Stimulated activated naive CD4-positive, alpha-beta T cell (primary cell): ENCODE data around the gene AUTS2.
A peak's percentile ranks its signal among the peaks of the same experiment; 100 is the strongest.

Source experiments
- DNase-seq, 6 experiments: peaks; one replicate each; lab custom pipeline; 2025; lab: John Stamatoyannopoulos, UW

AUTS2 gene

DNA sequence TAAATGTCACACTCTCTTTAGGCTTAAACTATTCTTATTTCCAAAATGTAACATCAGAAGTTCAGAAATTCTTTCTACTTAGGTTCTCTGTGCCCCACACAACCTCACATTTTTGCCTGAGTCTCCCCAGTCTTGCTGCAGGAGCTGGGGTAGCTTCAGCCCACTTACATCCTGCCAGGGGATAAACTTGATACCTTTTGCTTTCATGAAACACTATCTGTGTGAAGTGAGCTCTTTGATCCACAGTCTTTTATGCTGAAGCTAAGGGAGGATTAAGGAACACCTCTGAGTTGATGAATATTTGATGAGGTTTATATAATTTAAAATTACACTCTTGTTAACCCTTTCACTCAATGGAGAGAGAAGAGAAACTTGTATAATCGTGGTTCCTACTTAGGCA lies 341.0 kb downstream of the AUTS2 start:
- DNase-seq, result no peak

- DNase-seq, result no peak
Measured at GRCh38 chr7:69941077-69941651, 342.9 kb downstream of the AUTS2 start.

- no peak for DNase-seq
Measured at GRCh38 chr7:69942573-69942972, 344.3 kb downstream of the AUTS2 start.

DNA sequence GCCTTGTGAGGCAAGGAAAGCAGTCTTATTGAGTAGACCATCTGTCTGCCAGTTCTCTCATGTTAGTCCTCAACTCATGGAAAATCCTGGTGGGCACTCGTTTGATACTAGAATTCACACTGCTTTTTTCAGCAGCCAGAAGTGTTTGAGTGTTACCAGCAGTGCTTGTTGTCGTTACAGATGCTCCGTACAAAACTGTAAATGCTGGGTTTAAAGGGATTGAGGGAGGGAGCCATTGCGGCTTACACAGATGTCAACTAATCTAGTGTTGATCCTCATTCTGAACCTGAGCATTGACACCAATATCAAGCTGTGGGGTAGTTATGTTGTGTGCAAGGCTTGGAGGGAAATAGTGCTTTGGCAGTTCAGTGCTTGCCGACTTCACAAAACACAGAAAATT lies 348.6 kb downstream of the AUTS2 start:
- DNase-seq, result no peak

- DNase-seq, result peak in 1 of 6 experiments; percentile 3
Measured at GRCh38 chr7:69947998-69948397, 349.7 kb downstream of the AUTS2 start.

DNA sequence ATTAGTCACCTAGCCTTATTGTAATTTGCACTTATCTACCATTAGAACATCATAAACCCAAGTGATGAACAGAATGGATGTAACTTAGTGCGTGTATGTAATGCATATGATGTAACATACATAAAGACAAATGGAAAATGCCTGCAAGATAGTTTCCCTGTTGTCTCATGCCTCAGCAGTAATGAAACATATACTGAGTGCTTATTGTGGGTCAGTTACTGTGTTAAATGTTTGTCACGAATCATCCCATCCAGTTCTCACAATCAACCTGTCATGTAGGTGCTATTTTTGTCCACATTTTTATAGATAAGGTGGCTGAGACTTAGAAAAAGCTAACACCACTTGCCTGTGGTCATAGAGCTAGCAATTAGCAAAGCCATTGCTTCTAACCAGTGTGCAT lies 350.8 kb downstream of the AUTS2 start:
- no peak for DNase-seq

DNA sequence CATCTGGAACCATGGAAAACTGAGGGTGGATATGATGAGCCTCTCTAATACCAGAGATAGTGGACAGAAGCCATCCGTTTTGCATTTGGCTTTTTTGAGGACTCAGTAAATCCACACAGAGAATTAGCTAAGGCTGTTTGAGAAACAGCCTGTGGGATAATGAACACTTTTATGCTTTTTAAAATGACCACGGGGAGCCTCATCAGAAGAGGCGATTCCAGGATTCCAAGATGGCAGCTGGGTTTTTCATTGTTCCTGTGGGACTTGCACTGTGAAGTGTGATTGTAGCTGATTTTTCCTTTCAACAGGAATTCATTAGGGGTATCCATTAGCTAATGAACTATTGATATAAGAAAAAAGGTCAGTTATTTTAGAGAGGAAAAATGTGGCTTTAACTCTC lies 353.2 kb downstream of the AUTS2 start:
- DNase-seq, result no peak

DNA sequence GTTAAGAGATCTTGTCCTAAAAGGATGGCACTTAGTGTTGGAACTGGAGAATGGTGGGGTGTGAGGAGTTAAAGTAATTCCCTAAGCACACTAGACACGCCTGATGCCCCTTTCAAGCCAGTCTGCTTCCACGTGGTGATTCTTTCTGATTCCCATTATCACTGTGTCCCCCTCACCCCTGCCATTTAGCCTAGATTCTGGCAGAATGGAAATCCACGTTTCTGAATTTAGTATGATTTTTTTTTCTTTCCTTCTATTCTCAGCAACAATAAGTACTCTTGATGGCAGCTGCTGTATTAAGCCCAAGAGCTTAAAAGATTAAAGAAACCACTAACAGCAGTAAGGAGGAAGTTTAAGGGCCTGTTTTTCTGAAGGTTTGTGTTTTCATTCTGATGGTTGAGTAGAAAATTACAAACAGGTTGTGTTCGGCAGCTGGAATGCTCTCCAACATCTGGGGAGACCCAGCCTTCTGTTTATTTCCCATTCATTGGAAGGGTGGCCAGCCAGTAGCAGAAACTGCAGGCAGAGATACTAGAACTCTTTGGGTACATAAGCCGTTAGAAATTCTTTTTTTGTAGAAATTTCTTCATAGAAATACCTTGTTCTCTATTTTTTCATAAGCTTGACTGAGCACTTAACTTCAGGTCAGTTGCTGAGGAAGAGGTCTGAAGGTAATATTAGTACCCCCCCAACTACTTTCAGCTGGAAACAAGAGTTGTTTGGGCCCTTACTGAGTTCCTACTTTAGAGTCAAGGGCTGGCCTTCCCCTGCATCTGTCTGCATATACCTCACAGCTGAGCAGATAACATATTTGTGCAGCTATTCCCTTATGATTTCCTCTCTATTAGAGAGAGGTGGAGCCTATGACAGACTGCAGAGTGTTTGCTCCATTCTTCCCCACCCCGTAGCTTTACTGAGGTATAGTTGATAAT lies 355.1 kb downstream of the AUTS2 start:
- peak in 2 of 6 experiments; percentile 5 to 14 for DNase-seq

DNA sequence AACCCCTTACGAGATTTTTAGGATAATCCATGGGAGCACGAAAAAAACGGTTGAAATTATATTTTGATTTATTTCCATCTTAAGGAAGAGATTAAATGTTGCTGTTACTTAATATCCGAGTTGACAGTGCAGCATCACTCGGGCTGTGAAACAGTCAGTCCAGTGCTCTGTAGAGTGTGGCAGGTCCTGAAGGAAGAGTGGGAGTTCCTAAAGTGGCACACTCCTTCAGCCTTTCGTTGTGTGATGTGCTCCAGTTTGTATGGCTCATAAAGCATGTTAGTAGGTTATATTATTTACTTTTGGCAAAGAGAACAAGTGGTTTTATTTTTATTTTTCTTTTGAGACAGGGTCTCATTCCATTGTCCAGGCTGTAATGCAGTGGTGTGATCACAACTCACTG lies 358.3 kb downstream of the AUTS2 start:
- no peak for DNase-seq

- DNase-seq, result no peak
Measured at GRCh38 chr7:69957661-69958060, 359.4 kb downstream of the AUTS2 start.

DNA sequence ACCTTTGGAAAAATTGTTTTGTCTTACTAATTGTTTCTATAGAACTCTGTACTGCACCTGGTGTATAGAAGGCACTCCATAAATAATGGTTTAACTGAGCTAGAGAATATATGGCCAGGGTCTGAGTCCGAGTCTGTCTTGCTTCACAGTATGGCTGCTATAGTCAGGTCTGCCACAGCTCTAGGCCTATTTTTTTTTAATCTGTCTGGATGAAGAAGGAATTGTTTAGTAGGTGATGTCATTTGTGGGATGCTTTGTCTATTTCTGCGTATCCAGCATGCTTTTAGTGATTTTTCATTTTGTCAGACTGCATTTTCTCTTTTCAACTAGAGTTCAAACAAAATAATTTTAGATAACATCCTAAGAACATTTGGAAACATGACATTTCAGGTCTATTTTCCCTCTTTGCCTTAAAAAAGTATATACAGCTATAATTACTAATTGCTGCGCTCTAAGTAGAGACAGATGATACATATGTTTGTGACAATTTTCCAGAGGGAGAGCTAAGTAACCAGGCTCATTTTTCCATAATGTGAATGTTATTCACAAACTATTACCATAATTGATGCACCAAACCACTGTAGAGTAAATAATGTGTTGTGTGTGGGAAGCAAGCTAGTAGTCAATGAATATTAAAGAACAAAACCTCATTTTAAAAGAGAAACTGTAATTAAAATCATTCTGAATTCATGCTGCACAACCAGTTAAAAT lies 361.7 kb downstream of the AUTS2 start:
- no peak for DNase-seq

DNA sequence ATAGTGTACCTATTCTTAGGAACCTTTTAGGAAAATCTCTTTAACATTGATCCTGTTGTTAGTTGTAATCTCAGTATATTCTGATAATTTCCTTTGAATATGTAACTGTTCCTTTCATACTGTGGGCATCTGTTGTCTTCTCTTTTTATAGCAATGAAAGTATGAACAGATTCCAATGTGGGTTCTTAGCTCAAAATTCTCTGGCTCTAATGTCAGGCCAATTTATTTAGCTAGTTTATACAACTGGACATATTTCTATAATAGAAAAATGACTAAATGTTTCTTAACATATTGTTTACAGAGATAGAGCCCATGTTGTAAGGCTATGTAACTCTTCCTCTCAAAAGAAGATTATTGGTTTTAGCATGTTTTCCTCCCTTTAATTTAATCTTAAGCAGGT lies 363.2 kb downstream of the AUTS2 start:
- DNase-seq, result no peak

DNA sequence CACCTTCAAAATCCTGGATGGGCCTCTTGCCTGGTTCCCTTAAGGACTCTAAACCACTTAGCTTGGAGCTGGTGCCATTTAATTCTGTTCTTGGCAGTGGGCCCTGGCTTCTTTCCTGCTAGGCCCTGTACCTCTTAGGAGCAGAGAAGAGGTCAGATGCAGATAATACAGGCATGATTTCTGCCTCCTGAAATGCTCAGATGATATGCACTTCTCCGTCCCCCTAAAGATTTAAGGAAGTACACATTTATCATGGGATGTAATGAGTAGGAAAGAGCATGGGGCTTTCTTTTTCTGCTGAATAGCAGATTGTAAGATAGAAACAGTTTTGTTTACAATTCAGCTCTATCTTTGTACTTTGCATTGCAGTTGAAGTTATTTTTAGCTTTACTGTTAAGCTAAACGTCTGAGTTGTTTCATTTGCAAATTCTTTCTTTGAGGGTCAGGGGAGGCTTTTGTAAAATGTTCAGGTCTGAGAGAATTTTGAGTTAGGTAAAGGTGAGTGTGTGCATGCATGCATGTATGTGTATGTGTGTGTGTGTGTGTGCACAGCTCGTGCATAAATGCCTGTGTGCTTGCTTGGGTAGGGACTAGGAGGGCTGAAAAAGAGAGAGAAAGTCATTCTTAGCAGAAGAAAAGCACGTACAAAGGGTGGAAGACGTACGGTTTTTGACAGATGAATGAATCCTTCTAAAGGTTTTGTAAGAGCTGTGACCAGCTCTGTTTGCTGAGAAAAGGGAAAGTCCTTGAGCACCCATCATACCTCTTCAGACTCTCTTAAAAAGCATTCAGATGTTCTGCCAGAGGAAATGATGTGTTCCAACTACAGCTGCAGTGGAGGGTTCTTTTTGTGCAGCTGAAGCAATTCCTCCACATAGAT lies 364.2 kb downstream of the AUTS2 start:
- DNase-seq, result peak in 1 of 6 experiments; percentile 4

- no peak for DNase-seq
Measured at GRCh38 chr7:69963393-69963792, 365.1 kb downstream of the AUTS2 start.

DNA sequence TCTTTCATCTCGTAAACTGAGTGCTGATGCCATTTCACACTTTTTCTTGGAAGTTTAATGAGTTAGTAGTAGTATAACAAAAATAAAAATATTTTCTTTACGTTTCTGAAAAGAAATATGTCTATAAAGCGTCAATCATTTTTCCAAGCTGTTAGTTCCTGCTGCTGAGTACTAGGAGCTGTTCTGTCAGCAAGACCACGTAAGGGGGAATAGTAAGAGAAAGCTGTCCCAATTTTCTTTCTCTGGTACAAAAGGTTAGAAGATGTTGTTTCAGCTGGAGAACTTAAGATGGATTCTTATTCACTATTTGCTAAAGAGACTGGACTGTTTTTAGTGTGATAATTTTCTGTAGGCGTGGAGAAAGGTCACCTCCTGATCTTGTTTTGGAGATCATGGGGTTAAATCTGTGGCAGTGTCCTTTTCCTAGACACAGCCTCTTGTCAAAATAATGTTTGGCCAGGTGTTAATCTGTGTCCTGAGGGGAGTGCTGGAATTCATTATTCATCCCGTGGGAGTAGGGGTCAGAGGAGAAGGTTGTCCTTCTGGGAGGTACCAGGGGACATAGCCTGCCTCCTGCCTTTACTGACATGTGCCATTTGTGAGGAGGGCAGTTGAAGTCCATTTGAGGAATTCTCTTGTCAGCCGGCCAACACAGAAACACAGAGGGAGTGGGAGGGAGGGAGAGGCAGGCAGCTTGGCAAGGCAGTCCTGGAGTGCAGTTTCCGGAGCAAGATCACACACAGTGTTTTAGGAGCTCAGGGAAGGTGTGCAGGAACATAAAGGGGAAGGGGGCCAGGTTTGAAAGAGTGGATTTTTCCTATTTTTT lies 368.7 kb downstream of the AUTS2 start:
- DNase-seq, result no peak

DNA sequence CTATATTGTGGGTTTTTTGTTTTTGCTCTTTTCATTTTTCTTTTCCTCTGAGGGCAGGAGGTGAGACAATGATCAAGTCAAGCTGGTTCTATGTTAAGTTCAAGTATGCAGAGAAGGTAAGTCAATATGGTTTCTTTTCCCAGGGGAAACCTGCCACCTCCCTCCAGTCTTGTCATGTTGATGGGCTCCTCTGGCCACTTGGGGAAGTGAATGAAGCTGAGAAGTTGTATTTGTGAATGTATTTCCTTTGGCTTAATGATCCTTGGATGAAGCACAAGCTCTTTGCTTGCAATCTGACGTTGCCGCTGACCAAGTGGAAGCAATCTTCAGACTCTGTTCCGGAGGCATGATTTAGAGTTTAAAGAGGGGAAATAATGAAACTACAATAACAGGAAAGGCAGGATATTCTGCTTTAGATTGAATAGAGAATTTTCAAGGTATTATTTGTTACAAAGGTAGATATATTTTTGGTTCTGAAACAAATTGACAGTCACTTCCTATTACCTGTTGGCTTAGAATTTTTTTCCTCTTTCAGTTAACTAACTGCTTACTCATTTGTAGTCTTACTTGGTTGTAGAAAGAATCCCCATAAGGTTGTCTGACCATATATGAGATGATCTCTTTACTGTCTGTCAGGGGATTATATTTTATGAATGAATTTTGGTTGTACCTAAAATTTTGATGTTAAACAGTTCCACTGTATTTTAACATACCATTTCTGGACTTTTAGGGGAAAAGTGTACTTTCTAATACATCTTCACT lies 369.6 kb downstream of the AUTS2 start:
- DNase-seq, result no peak

DNA sequence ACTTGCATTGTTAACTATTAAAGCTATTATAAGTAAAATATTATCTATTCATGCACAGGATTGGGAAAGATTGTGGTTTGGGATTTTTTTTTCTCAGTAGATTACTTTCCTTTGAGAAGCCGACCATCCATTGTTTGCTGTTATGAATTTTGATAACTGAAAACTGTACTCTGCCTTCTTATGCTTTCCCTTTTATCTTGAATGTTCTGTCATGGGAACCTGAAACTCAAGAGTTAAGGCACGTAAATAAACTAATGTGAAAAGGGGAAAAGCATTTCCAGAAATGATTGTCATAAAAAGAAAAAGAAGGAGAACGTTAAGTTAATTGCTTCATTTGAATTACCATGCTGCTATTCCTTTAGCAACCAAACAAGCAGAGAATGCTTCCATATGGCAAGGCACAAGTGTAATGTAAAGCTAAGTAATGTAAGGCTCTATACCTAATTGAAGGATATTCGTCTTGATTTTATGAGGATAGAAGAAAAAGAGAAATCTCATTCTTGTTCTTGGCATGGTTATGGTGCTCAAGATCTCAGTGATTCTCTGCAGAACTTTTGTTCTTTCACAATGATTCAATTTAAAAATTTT lies 370.8 kb downstream of the AUTS2 start:
- DNase-seq, result no peak

GRCh38 chr7:69981646-69982045 lies 383.4 kb downstream of the AUTS2 start:
- DNase-seq, result no peak

- no peak for DNase-seq
Measured at GRCh38 chr7:69982197-69982596, 383.9 kb downstream of the AUTS2 start.

- no peak for DNase-seq
Measured at GRCh38 chr7:69989551-69989950, 391.3 kb downstream of the AUTS2 start.
